Stimulated activated CD4-positive, alpha-beta T cell treated with anti-CD3 and anti-CD28 coated beads, TNF-alpha, amount 100 ng/mL, for 1 hour (primary cell): Measurements from ENCODE around the gene SIK3.

ENCODE experiments used
- DNase-seq, 3 donors: peaks; one replicate each; pipeline ENCODE4 v3.0.0-alpha.2; 2020; ENCODE audit warnings: low read depth in 3 of 3, low spot score in 1 of 3

Gene SIK3

GRCh38 chr11:116901211-116901610 lies 197.0 kb downstream of the SIK3 start:
- no peak for DNase-seq

GRCh38 chr11:116896211-116896610 lies 202.0 kb downstream of the SIK3 start:
- no peak for DNase-seq

- DNase-seq = no peak
These were observed 203.0 kb downstream of the SIK3 start for GRCh38 chr11:116895048-116895757.

- no peak for DNase-seq
These were observed 204.3 kb downstream of the SIK3 start for GRCh38 chr11:116893906-116894305.

GRCh38 chr11:116893437-116893836 lies 204.8 kb downstream of the SIK3 start:
- DNase-seq = no peak

- no peak for DNase-seq
These were observed 205.9 kb downstream of the SIK3 start for GRCh38 chr11:116892374-116892773.

- DNase-seq = no peak
These were observed 206.5 kb downstream of the SIK3 start for GRCh38 chr11:116891746-116892145.

GRCh38 chr11:116890607-116891006 lies 207.6 kb downstream of the SIK3 start:
- no peak for DNase-seq

GRCh38 chr11:116890193-116890592 lies 208.0 kb downstream of the SIK3 start:
- no peak for DNase-seq

- DNase-seq = no peak
These were observed 209.2 kb downstream of the SIK3 start for GRCh38 chr11:116888884-116889549.

- no peak for DNase-seq
These were observed 210.2 kb downstream of the SIK3 start for GRCh38 chr11:116888024-116888423.

- DNase-seq = no peak
These were observed 212.1 kb downstream of the SIK3 start for GRCh38 chr11:116885951-116886655.

- DNase-seq = no peak
These were observed 215.8 kb downstream of the SIK3 start for GRCh38 chr11:116882386-116882785.

- no peak for DNase-seq
These were observed 217.1 kb downstream of the SIK3 start for GRCh38 chr11:116881143-116881542.

- no peak for DNase-seq
These were observed 218.2 kb downstream of the SIK3 start for GRCh38 chr11:116879800-116880625.

GRCh38 chr11:116876656-116877055 lies 221.6 kb downstream of the SIK3 start:
- DNase-seq = no peak

- DNase-seq = no peak
These were observed 223.0 kb downstream of the SIK3 start for GRCh38 chr11:116875194-116875593.

GRCh38 chr11:116874251-116874650 lies 224.0 kb downstream of the SIK3 start:
- DNase-seq = no peak

GRCh38 chr11:116873381-116873780 lies 224.8 kb downstream of the SIK3 start:
- DNase-seq = no peak

GRCh38 chr11:116871248-116871647 lies 227.0 kb downstream of the SIK3 start:
- DNase-seq = no peak

- no peak for DNase-seq
These were observed 228.2 kb downstream of the SIK3 start for GRCh38 chr11:116870054-116870453.
